Fibroblast of the aortic adventitia (primary cell): ENCODE results near the gene RIMBP2. TPM values are rescaled to one million over a fixed set of nuclear protein-coding genes. Genes with fewer than 3 reads are reported as not detected.

Experiments used
- DNase-seq: peaks from one replicate; pipeline ENCODE4 v3.0.0-alpha.2; 2010; ENCODE audit warnings: low read depth
- H3K4me3 ChIP-seq: 2 replicates; pipeline ENCODE4 v1.5.1; 2011; ENCODE audit warnings: low read depth, mild to moderate bottlenecking, control low read depth, low read length, moderate library complexity
- total RNA-seq: library from RNA; depleted of rRNA; stranded (reverse); fragments of >200 nt; gene quantifications from 2 replicates; pipeline ENCODE4 v1.2.3, GENCODE V29; 2012; ENCODE audit warnings: low replicate concordance
- TF ChIP-seq, protein P1 (sequence below): IDR thresholded peaks from 2 replicates; pipeline ENCODE4 v1.5.1; 2011; ENCODE audit warnings: mild to moderate bottlenecking, low read length, control low read depth, inconsistent platforms; ENCODE audit not compliant: insufficient read depth

RIMBP2 gene
- total RNA-seq, 1 donor = not detected

DNA sequence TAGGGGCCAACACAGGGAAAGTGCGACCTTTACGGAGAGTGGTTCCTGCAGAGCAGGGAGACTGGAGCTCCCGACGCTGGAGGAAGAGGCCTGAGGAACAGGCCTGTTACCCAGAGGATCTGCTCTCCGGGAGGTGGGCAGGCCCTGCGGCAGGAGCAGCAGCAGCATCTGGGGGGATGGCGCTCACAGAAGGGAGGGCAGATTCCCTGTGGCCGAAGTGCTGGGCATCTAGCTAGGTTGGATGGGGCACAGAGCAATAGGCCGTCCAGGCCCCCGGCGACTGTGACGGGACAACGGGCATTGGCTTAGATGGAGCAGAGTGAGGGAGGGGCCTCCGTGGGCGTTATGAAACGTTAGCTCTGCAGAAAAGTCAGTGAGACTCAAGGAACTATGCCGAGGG is 242.8 kb downstream of the RIMBP2 start:
- no peak overlapping the region for H3K4me3 ChIP-seq
- DNase-seq = no peak
- TF ChIP-seq, protein P1, sequence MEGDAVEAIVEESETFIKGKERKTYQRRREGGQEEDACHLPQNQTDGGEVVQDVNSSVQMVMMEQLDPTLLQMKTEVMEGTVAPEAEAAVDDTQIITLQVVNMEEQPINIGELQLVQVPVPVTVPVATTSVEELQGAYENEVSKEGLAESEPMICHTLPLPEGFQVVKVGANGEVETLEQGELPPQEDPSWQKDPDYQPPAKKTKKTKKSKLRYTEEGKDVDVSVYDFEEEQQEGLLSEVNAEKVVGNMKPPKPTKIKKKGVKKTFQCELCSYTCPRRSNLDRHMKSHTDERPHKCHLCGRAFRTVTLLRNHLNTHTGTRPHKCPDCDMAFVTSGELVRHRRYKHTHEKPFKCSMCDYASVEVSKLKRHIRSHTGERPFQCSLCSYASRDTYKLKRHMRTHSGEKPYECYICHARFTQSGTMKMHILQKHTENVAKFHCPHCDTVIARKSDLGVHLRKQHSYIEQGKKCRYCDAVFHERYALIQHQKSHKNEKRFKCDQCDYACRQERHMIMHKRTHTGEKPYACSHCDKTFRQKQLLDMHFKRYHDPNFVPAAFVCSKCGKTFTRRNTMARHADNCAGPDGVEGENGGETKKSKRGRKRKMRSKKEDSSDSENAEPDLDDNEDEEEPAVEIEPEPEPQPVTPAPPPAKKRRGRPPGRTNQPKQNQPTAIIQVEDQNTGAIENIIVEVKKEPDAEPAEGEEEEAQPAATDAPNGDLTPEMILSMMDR = no peak

DNA sequence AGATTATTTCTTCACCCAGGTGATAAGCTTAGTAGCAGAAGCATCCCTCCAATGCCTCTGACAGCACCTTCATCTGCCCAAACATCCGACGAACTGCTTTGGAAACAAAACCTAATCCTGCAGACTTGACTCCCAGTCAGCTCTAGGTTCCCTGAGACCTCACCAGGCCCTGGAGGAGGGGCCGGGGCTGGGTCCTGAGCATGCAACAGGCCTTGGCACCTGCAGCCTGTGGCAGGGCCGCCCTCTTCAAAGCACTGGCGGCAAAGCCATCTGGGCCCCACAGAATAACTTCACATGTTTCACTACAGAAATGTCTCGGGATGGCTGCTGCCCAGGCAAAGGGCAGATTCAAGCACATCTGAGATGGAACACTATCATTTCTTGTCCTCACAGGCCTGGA is 245.1 kb downstream of the RIMBP2 start:
- TF ChIP-seq, protein P1 = no peak
- no peak overlapping the region for H3K4me3 ChIP-seq
- no peak for DNase-seq

GRCh38 chr12:130469552-130469951 is 246.5 kb downstream of the RIMBP2 start:
- TF ChIP-seq, protein P1 = no peak
- no peak overlapping the region for H3K4me3 ChIP-seq
- no peak for DNase-seq

DNA sequence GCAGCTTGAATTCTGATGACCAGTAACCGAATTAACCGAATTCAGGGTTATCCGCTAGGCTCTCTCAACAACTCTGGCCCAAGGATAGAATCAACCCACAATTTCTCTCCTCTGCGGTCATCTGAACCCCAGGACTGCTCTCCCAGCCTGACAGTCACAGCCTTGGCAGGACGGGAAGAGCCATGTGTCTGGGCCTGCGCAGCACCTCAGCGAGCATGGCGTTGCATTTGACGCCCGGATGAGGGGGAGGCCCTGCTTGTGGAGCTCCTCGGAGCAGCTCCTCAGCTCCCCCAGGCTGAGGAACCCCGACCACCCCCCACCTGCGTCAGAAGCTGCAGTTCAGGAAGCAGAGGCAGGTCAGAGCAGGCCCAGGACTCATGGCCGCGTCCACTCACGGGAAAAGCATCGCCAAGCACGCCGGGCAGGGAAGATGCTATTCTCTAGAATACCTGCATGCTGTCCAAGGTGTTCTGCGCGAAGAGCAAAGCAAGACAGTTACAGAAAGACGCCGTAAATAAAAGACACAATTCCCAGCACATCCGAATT is 247.3 kb downstream of the RIMBP2 start:
- TF ChIP-seq, protein P1 = no peak
- H3K4me3 ChIP-seq = no peak overlapping the region
- no peak for DNase-seq

DNA sequence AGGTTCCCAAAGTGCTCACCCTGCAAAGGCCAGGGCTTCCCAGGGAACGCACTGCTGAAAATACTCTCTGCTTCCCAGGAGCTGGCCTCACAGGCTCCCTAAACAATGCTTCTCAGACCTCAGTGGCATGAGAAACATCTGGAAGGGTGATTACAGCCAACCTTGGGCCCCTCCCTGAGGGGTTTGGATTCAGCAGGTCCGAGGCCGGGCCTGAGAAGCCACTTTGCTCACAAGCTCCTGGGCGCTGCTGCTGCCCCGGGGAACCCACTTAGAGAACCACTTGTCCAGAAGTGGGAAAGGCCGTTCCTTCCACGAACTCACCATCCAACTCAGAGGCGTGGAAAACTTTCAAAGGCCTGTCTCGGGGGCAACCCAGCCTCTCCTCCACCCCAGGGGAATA is 247.9 kb downstream of the RIMBP2 start:
- no peak for DNase-seq
- no peak overlapping the region for H3K4me3 ChIP-seq
- TF ChIP-seq, protein P1 = no peak

DNA sequence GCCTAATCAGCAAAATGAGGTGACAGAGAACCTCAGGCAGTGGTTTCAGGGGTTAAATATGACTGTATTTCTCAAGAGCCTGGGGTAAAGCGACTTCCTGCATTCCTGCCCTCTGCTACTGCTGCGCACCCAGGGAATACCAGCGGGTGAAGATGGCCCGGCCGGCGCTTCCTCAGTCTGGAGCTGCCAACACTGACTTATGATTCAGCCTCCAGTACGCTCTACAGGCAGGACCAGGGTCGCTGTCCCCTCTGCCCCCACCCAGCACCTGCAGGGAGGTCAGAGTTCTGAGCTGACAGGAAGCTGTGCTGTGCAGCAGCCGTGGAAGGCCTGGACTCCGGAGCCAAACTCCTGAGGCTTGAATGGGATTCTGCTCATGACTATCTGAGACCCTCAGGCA is 250.5 kb downstream of the RIMBP2 start:
- TF ChIP-seq, protein P1 = no peak
- H3K4me3 ChIP-seq = no peak overlapping the region
- no peak for DNase-seq

GRCh38 chr12:130465046-130465445 is 251.1 kb downstream of the RIMBP2 start:
- no peak overlapping the region for H3K4me3 ChIP-seq
- TF ChIP-seq, protein P1 = no peak
- no peak for DNase-seq
